Measurements from ENCODE around the gene CCDC144A. TPM values are rescaled to one million over a fixed set of nuclear protein-coding genes. Genes with fewer than 3 reads are reported as not detected.
"Not testable (repeated sequence)": the region's sequence is repeated elsewhere in the genome, so short reads cannot be mapped to it uniquely, and the experiment has no call there.

The CCDC144A gene
- total and polyA plus RNA-seq, 10 donors = 0.09 to 14.3 (median 2.2) TPM

DNA sequence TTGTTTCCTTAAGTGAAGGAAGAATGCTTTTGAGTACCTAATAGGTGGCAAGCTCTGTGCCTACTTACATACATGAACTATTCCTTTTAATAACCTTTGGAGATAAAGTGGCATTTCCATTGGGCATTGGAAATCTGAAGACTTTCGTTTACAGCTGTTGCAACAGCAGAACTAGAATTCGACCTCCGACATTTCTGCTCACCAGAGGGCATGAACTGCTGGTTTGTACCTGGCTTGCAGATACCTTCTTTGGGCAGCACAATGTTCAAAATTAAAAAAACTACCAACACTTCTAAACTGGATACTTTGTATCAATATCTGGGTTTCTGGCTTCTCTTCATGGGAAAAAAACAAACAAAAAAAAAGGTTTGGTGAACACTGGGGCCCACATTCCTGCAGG, 99.6 kb downstream of the CCDC144A start:
- H3K27me3 ChIP-seq (replicated peaks in 1 of 7); H3K36me3 ChIP-seq; H3K27ac ChIP-seq; DNase-seq; H3K4me1 ChIP-seq; H3K9me3 ChIP-seq; intact Hi-C loops (cut with DNase I; ENCODE audit: low total_unique reads); H3K4me3 ChIP-seq: not testable (repeated sequence)
- WGBS, 5 donors = 87 to 91% (median 90%) methylated on average over 2 to 3 of the region's 3 CpGs

DNA sequence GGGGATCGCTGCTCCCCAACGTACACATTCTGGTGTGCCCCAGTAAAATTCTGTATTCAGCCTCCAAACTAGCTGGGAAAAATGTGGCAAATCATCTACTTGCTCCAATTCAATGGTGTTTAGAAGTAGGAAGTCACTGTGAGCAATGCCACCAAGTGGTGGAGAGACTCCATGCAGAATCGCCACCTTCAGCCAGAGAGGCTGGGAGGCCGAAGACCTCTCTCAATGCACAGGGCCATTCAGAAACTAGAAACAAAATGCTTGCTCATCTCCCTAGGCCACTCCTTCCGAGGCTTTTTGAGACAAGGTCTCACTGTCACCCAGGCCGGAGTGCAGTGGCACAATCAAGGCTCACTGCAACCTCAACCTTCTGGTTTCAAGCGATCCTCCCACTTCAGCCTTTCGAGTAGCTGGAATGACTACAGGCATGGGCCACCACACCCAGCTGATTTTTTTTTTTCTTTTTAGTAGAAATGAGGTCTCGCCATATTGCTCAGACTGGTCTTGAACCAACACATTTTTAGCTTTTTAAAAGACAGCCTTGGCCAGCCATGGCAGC, 100.4 kb downstream of the CCDC144A start:
- H3K27ac ChIP-seq; H3K4me3 ChIP-seq; H3K27me3 ChIP-seq (replicated peaks in 1 of 7); H3K36me3 ChIP-seq; intact Hi-C loops (cut with DNase I; ENCODE audit: low total_unique reads); H3K9me3 ChIP-seq; H3K4me1 ChIP-seq; DNase-seq: not testable (repeated sequence)
- 83 to 96% (median 90%) methylated on average over 5 to 7 of the region's 9 CpGs for WGBS, 5 donors

DNA sequence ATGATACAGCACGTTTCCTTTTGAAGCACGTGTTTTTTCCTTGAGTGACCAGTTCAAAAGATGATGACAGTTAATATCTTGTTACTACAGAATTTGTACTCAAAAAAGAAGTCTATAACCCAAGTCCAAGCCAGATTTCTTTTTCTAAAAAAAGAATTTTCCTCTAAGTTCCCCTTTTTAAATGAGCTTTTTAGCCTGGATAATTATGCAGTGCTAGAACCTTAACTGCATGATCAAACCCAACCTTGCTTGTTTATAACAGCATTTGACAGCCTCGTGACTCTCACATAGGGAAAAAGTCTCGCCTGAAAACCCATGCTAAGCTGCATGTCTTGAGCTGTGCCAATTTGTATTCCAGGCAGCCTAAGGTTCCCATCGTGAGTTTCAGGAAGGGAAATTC, 104.2 kb downstream of the CCDC144A start:
- H3K9me3 ChIP-seq; H3K36me3 ChIP-seq; DNase-seq; H3K4me1 ChIP-seq; H3K4me3 ChIP-seq; intact Hi-C loops (cut with DNase I; ENCODE audit: low total_unique reads); H3K27me3 ChIP-seq (replicated peaks in 1 of 7); H3K27ac ChIP-seq: not testable (repeated sequence)
- WGBS, 5 donors = 26 to 48% (median 31%) methylated on average over 2 to 4 of the region's 5 CpGs

DNA sequence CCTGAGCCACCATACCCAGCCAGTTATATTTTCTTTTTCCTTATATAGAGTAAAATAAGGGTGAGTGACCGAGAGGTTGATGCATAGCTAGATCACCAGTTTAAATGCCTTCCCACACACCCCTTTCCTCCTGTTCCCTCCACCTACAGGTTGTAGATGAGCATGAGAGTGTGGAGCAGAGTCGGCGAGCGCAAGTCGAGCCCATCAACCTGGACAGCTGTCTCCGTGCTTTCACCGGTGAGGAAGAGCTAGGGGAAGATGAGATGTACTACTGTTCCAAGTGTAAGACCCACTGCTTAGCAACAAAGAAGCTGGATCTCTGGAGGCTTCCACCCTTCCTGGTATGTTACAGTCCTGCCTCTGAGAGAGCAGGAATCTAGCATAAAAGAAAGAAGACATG, 105.9 kb downstream of the CCDC144A start:
- H3K27me3 ChIP-seq (replicated peaks in 1 of 7); intact Hi-C loops (cut with DNase I; ENCODE audit: low total_unique reads); H3K9me3 ChIP-seq; H3K27ac ChIP-seq; H3K36me3 ChIP-seq; DNase-seq; H3K4me1 ChIP-seq; H3K4me3 ChIP-seq: not testable (repeated sequence)
- 87 to 96% (median 95%) methylated on average over 6 to 7 of the region's 7 CpGs for WGBS, 5 donors

DNA sequence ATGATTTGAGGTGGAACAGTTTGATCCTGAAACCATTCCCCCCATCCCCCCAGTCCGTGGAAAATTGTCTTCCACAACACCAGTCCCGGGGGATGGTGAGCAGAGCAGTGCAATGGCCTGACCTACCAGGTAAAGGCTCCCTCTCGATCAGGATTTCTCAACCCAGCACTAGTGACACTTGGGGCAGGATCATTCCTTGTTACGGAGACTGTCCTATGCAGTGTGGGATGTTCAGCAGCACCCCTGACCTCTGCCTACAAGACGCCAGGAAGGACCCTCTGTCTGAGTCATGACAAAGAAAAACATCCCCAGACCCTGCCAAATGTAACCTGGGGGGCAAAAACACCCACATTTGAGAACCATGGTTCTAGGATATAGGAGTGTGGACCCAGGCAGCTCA, 114.8 kb downstream of the CCDC144A start:
- DNase-seq; H3K27me3 ChIP-seq (replicated peaks in 1 of 7); H3K4me1 ChIP-seq; H3K9me3 ChIP-seq; H3K36me3 ChIP-seq; H3K27ac ChIP-seq; intact Hi-C loops (cut with DNase I; ENCODE audit: low total_unique reads); H3K4me3 ChIP-seq: not testable (repeated sequence)
- WGBS, 5 donors = 68 to 83% (median 75%) methylated on average over 4 to 5 of the region's 5 CpGs

DNA sequence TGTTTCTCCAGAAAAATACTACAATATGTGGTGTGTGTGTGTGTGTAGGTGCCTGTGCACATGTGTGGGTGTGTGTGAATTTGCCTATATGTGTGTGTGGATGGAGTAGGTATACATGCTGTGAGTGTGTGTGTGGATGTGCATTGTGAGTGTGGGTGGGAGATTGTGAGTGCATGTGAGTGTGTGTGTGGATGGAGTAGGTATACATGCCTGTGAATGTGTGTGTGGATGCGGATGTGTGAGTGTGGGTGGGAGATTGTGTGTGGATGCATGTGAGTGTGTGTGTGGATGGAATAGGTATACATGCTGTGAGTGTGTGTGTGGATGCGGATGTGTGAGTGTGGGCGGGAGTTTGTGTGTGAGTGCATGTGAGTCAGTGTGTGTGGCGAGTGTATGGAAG, 116.6 kb downstream of the CCDC144A start:
- DNase-seq; intact Hi-C loops (cut with DNase I; ENCODE audit: low total_unique reads); H3K9me3 ChIP-seq; H3K27me3 ChIP-seq (replicated peaks in 1 of 7); H3K4me3 ChIP-seq; H3K4me1 ChIP-seq; H3K27ac ChIP-seq; H3K36me3 ChIP-seq: not testable (repeated sequence)
- 77 to 100% (median 93%) methylated on average over 3 to 4 of the region's 4 CpGs for WGBS, 5 donors

DNA sequence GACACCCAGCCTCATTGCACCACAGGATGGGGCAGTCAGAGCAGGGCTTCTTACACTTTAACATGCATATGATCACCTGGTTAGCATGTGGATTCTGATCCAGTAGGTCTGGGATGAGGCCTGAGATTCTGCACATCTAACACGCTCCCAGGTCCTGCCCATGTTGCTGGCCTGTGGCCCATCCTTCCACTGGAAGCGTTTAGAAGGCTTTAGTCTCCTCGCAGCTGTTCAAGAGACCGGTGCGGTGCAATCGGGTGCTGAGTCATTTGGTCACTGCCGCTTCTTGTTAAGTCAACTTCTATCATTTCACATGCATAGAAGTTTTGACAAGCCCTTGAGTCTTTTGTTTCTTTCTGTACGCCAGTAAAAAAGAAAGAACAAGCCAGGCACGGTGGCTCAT, 117.6 kb downstream of the CCDC144A start:
- H3K4me3 ChIP-seq; H3K4me1 ChIP-seq; intact Hi-C loops (cut with DNase I; ENCODE audit: low total_unique reads); H3K27ac ChIP-seq; H3K9me3 ChIP-seq; DNase-seq; H3K36me3 ChIP-seq; H3K27me3 ChIP-seq (replicated peaks in 1 of 7): not testable (repeated sequence)
- WGBS, 5 donors = 83 to 92% (median 86%) methylated on average over 5 to 8 of the region's 9 CpGs; no CpG with 5 or more reads in 1 of the 5 donors

DNA sequence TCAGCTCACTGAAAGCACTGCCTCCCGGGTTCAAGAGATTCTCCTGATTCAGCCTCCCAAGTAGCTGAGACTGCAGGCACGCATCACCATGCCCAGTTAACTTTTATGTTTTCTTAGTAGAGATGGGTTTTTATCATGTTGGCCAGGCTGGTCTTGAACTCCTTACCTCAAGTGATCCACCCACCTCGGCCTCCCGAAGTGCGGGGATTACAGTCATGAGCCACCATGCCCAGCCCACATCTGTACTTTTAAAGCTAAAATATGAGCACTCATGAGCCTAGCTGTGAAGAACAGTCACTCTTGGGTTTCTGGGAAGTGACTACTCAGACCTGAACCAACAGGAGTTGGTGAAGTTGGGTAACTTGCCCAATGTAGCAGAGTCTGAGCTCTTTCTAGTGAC, 120.2 kb downstream of the CCDC144A start:
- WGBS, 5 donors = 90 to 100% (median 94%) methylated on average over 1 to 5 of the region's 5 CpGs
- H3K4me1 ChIP-seq; H3K9me3 ChIP-seq; intact Hi-C loops (cut with DNase I; ENCODE audit: low total_unique reads); H3K4me3 ChIP-seq; H3K27ac ChIP-seq; DNase-seq; H3K36me3 ChIP-seq: not testable (repeated sequence)
- peaks cover 0 to 19% (median 0%) of the 10 kb centered on the region in 7 donors for H3K27me3 ChIP-seq (replicated peaks in 1 of 7)

DNA sequence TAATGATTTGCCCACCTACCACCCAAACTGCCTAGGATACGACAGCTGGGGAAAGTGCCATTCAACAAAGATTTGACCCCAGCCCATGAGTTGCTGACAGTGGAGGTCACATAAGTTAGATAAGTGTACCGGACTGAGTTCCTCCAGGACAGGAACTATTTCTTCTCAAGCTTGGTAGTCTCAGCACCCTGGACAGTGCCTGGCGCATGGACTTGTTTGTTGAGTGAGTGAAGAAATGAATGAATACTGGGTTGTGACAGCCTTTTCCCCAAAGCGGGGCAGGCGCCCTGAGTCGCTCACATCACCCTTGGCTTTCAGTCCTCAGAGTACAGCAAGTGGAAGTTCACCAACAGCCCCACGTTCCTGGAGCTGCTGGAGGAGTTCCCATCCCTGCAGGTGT, 122.1 kb downstream of the CCDC144A start:
- H3K4me1 ChIP-seq; H3K4me3 ChIP-seq; DNase-seq; H3K27ac ChIP-seq; intact Hi-C loops (cut with DNase I; ENCODE audit: low total_unique reads); H3K36me3 ChIP-seq; H3K9me3 ChIP-seq: not testable (repeated sequence)
- 41 to 50% (median 47%) methylated on average over 2 to 7 of the region's 7 CpGs for WGBS, 5 donors
- H3K27me3 ChIP-seq (replicated peaks in 1 of 7) = peaks cover 0 to 25% (median 0%) of the 10 kb centered on the region in 7 donors
